Daoy (cell line): ENCODE measurements around the gene RGS7. TPM values are rescaled to one million over a fixed set of nuclear protein-coding genes. Genes with fewer than 3 reads are reported as not detected.
"Not testable (repeated sequence)": the region's sequence is repeated elsewhere in the genome, so short reads cannot be mapped to it uniquely, and the experiment has no call there.

ENCODE experiments used
- DNase-seq: peaks from one replicate; pipeline ENCODE4 v3.0.0-alpha.2; 2015; ENCODE audit warnings: low read depth
- total RNA-seq: library from RNA; depleted of rRNA; stranded (reverse); fragments of >200 nt; shearing (Covaris generic); gene quantifications from 2 replicates; pipeline ENCODE4 v1.2.3, GENCODE V29; 2014

RGS7 gene
- total RNA-seq, 1 experiment from 2014 or later: 0.74 TPM

DNA sequence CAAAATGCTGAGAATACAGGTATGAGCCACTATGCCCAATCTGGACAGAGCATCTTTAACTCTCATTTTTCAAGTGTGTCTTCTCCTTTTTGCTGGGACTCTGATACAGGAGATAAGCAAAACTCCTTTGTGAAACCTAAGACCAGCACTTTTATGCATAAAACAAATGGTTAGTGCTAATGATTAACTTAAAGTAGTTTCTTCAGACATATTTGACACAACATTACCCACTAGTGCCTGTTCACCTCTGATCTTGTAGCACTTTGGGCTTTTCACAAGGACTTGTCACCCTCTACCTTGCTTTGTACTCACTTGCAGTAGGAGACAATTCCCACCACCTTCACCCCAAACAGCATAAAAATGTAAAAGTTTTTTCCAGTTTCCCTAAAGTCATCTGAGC lies 216.3 kb downstream of the RGS7 start:
- no peak for DNase-seq

DNA sequence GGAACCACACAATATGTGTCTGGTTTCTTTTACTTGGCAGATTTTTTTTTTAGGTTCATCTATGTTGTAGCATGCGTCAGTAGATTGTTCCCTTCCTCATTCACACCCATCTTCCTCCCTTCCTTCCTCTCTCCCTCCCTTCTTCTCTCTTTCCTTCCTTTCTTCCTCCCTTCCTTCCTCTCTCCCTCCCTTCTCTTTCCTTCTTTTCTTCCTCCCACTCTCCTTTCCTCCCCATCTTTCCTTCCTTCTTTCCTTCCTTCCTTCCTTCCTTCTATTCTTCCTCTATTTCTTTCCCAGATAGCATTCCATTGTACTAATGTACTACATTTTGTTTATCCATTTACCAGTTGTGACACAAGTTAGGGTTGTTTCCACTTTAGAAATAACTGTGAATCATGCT lies 218.0 kb downstream of the RGS7 start:
- DNase-seq: no peak

DNA sequence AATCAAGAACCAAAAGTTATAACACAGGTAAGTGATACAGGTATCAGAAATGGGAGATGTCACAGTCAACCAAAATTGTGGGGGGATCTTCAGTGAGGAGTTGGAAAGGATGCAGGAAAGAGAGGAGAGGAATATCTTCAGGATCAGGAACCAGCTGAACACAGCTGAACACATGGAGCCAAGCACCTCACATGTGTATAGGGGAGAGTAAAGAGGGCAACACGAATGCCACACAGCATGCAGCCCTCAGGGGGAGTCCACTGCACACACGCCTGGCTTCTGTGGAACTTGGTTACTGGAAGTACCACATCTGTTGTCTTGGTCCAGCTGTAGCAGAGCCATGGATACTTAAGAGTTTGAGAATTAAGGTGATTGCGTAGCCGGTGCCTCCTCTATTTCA lies 218.8 kb downstream of the RGS7 start:
- DNase-seq: no peak

DNA sequence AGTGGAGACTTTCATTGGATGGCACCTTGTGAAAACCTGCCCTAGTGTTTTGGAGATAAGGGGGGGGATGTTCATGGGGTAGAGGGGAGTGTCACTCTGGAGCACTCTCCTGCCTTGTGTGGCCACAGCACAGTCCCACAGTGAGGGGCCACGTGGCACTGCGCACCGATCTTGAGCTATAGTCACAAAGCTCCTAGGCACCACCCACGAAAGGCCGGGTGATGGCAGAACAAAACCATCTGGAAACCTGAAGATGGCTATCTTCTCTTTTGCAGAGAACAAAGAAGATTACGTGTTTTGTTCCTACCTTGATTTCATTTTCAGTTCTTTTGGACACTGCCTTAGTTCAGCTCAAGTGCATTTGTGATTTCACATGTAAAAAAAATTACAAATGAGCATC lies 220.6 kb downstream of the RGS7 start:
- no peak for DNase-seq

DNA sequence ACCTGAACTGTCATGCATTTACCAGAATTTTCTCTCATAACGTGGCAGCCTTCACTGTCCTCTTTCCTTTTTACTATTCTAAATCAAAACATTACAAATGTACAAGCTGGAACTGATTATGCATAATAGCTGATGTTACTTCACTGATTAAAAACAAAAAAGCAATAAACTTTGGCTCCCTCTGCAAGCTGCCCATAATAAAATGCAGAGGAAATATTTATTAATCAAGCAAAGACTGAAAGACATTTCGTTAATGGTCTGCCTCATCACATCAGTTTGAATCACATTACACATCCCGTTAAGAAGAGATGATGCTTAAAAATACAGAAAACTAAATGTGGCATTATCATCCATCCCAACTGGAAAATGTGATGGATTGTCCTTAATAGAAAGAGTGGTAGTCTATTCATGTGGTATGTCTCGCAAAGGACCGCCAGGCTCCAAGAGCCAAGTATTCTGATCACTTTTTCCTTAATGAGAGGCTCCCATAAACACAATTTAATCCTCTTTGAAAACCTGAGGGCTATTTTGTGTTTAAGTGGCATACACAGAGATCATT lies 225.3 kb downstream of the RGS7 start:
- DNase-seq: no peak

DNA sequence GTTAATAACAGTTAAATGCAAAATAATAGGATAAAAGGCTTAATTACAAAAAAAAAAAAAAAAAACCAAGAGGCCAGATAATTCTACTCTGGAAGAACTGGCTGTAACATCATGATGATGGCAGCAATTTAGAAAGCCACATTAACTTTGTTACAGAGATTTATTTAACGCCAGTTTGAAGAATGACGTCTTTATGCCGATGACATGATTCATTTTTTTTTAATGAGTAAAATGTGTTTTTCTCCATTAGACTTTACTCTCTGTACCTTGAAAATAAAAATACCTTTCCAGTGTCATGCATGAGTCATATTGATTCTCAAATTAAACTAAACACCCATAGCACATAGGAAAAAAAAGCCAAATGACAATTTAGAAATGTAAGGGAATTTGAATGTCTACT lies 226.1 kb downstream of the RGS7 start:
- no peak for DNase-seq

DNA sequence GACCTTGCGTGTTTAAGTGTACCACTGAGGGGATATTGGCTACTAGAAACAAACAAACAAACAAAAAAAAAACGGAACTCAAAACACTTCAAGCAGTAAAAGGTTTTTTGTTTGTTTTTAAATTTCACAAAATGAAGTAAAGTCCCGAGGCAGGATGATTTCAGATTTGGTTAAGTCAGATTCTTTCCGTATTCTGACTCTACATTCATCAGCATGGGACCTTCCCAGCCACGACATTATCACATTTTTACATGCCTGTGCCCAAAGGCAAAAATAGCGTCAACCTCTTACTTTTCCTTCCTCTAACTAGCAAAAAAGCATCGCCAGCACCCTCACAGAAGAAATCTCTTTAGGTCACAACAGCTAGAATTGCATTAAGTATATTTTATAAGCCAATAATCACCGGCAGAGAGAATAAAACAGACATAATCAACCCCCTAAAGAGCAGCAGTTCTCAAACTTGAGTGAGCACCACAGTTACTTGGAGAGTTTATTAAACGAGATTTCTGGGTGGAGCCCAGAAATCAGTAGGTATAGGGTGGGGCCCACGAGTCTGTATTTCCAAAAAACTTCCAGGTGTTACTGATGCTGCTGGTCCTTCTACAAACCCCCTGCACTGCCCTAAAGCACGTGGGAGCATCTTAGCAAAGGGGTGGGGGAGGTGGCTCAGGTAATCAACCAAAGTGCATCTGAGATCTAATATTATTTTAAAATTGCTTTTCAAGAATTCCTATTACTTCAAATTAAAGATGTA lies 227.6 kb downstream of the RGS7 start:
- no peak for DNase-seq

DNA sequence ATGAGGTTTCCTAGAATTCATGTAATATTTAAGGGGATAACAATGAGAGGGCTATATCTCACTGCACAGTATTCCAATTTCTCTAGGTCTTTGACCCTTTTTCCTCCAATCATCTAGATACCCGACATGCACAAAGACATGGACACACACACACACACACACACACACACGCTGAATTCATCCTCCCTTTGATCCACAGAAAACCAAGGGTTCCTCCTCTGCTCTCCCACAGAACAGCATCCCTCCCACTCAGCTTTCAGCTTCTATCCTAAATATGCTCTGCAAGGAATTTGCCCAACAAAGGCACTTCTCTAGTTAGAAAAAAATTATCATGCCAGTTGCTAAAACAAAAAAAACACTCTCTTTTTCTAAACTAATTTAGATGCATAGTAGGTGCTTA lies 231.7 kb downstream of the RGS7 start:
- no peak for DNase-seq

DNA sequence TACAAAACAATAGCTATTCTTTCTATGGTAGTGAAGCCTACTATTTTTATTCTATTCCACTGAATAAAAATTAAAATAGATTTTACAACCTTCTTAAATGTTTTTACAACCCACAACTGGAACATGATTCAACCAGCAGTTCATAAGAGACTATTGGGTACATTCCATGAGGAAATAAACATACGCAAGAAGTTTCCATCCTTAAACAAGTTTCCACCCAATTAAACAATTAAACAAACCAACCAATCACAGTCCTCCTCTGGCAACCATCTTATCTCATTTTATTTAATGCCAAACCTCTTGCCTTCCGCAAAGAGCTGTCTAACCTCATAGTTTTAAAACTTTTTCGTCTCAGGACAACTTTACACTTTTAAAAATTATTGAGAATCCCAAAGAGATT lies 239.0 kb downstream of the RGS7 start:
- DNase-seq: no peak

DNA sequence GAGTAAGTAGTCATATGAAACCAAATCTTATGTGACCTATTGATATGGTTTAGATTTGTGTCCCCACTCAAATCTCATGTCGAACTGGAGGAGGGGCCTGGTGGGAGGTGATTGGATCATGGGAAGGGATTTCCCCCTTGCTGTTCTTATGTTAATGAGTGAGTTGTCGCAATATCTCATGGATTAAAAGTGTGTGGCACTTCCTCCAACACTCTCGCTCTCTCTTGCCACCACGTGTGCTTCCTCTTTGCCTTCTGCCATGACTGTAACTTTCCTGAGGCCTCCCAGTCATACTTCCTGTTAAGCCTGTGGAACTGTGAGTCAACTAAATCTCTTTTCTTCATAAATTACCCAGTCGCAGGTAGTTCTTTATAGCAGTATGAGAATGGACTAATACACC lies 241.2 kb downstream of the RGS7 start:
- peak; percentile 17 for DNase-seq

DNA sequence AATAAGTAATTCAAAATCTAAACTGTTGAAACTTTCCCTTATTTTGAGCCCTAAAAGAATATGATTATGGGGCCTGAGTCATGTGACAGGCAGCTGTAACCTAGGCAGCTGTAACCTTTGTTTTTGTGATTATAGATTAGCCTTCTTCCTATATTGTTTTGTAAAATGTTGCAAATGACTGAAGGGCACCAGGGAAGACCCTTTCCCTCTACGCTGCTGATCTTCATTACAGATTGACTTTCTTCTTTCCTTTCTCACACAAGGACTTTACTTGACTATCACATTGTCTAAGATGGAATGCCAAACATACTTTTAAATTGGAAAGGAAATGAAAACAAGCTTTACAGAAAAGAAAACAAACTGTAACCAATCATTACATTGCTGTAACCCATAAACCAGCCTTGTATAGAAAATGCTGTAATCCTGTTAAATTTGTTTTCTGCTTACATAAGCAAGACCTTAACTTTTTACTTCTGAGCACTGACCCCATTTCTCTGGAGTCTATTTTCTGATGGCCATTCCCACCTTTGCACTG lies 242.2 kb downstream of the RGS7 start:
- DNase-seq: no peak

DNA sequence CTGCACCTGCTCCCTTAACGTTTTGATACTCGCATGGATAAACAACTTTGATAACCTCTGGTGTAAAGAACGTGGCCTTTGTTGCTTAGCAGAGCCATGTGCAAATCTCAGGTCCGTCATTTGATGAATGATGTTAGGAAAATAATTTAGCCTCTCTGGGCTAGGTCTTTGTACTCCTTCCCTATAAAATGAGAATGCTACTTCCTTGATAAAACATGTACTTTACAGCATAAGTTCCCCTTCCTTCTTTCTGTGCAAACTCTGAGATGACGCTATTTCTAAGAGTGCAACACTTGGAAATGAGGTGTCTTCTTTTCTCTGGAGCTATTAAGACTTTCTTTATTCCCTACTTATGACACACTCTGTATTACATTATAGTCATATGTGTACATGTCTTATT lies 243.4 kb downstream of the RGS7 start:
- DNase-seq: no peak

DNA sequence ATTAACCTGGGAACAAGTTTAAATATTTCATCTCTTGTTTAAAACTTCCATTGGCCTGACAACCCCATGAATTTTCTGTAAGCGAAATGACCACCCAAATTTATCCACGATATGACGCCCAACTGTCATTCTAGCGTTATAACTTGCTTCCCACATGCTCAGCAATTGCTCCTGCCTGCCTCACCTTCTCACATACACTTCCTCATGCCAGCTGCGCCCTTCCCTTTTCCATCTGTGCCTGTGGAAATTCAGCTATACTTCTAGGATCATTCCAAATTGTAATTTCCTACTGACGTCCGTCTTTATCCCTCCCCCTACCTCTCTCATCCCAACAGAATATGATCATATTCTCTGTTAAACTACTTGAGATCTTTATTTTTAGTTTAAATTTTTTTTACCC lies 248.0 kb downstream of the RGS7 start:
- DNase-seq: no peak

DNA sequence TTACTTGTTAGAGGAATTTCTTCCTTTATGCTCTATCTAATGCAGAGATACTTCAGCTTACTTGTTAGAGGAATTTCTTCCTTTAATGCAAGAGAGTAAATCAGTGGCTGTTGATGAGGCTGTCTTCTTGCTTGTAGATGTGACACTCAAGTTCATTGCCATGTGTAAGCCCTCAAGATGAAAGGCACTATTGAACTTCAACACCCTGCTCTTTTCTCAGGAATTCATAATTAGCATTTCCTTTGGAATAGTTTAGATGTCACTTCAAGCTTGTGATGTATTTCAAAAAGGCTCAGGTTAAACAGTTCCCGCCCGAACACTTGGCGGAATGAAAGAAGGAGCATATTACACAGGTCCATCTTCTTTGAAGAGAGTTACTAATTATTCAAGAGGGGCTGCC lies 251.9 kb downstream of the RGS7 start:
- DNase-seq: no peak

DNA sequence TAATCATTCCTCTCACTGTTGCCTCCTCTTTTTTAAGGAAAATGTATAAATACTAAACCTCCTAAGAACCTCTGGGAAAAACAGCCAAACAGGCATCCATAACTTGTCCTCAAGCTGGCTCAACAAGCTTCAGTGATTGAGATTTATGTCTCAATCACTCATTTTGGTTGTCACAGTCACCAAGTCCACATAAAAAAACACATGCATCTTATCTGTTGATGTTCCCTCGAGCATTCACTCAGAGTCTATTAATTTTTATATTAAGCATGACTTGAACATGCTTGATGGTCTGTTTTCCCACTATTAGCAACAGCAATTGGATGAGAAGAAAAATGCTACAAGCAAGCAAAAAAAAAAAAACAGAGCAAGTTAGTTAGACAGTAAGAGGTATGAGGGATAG lies 254.3 kb downstream of the RGS7 start:
- no peak for DNase-seq

DNA sequence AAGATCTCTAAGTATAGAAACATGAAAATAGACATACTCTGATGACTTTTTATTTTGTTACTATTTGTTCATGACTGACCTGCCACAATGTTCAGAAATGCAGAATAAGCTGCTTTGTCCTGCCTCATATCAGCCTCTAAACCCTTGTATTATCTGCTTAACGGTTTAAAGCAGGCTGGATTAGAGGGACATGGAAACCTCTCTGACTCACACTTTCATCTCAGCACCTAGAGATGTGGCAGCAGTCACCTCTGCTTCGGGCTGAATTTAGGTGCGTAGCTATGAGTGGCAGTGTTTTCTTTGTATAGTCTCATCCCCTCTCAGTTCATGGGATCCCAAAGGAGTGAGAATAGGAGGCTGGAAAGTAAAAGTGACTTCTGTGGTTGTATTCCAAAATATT lies 255.4 kb downstream of the RGS7 start:
- DNase-seq: peak; percentile 30

DNA sequence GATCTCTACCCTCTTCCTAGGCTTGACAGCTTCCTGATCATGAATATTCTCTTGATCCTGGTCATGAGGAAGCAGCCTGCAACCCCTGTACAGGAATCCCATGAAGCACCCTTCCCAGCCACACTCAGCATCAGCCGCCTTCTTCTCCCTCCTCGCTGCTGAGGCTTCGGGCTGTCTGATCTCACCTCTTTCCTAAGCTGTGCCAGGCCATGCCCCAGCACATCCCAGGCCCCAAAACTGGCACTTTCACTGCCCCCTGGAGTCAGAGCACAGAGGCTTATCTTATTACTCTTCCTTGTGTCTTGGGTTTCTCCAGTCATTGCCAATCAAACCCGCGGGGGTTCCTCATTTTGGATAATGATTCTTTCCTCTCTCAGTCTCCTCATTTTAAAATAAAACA lies 259.5 kb downstream of the RGS7 start:
- DNase-seq: no peak

DNA sequence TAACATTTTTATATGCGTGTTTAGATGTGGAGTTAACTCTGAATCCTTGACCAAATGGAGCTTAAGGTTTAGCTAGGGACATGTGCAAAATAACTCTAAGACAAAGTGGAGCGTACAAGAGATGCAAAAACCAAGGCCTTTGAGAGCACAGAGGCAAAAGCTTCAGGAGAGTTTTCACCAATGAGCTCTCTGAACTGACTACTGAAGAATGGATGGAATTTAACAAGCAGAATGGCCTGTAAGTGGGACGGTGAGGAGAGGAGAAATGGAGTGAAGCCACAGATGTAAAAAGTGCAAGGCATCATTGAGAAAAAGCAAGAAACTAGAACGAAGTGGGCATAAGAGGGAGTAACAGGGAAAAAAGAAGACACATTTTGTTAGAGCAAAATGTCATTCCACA lies 260.0 kb downstream of the RGS7 start:
- DNase-seq: no peak

DNA sequence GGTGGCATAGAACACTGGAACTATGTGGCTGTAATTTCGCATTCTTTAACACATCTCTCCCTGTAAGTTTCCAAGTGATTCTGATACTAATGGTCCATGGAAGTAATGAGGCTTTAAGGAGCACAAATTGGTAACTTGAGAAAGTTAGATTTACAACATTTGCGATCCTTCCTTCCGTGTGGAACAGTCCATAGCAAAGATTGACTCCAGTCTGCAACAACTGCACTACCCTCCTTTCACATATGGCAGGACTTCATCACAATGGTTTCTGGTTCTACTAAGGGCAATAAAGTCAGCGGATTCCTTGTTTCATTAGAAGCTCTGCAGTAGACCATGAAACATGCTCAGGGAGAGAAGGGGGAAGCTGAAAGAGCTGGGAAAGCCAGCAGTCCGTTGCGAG lies 261.2 kb downstream of the RGS7 start:
- DNase-seq: no peak

DNA sequence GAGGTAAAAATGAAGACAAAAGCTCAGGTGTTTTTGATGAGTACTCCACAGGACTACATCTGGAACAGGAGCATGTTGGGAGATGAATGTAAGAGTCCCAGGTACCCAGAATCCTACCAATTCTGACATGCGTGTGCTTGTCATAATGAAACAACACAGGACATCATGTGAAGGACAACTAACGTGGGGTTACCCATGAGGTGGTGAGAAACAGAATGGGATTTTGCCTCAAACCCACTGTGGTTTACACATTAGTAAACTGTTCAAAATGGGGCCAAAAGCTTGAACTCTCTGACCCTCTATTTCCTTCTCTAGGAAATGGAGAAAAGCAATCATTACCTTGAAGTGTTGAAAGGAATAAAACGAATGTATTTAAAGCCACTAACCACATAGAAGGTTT lies 266.2 kb downstream of the RGS7 start:
- DNase-seq: no peak

DNA sequence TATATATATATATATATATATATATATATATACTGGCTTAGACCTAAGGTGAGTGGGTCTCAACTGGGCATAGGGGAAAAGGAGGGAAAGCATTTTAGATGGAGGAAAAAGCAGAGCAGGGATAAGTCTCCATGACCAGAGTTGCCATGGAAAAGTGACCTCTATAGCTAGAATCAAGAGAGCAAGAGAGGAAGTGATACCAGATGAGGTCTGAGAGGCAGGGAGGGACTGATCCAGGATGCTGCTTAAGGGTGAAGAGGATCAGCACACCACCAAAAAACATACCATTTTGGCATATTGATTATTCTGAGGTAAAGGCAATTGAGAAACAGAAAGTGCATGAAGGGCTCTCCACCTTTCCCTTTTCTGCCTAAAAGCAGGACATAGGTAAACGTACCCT lies 267.9 kb downstream of the RGS7 start:
- not testable (repeated sequence) for DNase-seq

DNA sequence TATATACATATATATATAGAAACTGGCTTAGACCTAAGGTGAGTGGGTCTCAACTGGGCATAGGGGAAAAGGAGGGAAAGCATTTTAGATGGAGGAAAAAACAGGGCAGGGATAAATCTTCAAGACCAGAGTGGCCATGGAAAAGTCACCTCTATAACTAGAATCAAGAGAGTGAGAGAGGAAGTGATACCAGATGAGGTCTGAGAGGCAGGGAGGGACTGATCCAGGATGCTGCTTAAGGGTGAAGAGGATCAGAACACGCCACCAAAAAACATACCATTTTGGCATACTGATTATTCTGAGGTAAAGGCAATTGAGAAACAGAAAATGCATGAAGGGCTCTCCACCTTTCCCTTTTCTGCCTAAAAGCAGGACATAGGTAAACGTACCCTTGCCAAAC lies 268.9 kb downstream of the RGS7 start:
- DNase-seq: not testable (repeated sequence)

DNA sequence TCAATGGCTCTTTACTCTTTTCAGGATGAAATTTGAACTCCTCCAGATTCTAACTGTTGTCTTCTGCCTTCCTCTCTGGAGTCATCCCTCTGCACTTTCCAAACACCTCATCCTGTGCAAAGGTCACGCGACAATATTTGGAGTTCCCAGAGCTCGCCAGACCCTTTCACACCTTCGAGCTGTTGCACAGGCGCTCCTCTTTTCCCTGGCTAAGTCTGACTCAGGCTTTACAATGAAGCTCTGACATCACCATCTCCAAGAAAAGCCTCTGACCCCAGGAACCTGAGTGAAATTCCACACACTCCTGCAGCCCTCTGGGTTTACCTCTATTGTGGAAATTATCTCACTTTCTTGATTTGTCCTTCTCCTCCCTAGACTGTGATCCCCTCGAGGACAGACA lies 270.3 kb downstream of the RGS7 start:
- DNase-seq: peak; percentile 25

DNA sequence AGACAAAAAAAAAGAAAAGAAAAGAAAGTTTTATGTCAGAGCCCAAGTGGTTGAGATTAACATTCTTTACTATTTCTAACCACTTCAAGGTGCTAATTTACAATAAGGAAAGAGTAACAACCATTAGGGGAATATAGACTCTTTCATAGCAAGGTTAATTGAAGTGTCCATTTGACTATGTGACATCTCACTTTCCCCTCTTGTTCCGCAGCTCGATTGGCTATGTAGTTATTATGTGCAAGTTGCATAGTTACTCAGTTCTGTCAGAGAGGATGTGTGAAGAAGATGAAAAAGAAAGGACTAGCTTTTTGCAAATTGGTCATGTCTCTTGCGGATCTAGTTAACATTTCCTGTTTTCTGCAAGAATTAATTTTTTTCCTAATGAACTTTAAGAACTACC lies 273.7 kb downstream of the RGS7 start:
- DNase-seq: no peak
